Lower leg skin (tissue), 3 donors: Measurements from ENCODE around the gene NLN.

Experiments
- CTCF ChIP-seq, 3 donors: fragments of 450-650 bp; IDR thresholded peaks; one replicate each; pipeline ENCODE4 v1.5.1; 2016; ENCODE audit warnings: antibody characterized with exemption in 3 of 3, mild to moderate bottlenecking in 3 of 3, moderate library complexity in 2 of 3
- POLR2A ChIP-seq, 2 donors: fragments of 450-650 bp; IDR thresholded peaks; one replicate each; pipeline ENCODE4 v1.6.1; 2016 to 2017; ENCODE audit warnings: antibody characterized with exemption in 2 of 2, mild to moderate bottlenecking in 1 of 2, moderate library complexity in 1 of 2

- TF ChIP-seq CTCF (IDR thresholded peaks at IDR 0.05) (no peak), POLR2A (IDR thresholded peaks at IDR 0.05) (no peak)
Observed at GRCh38 chr5:65820373-65820772, 98.4 kb downstream of the NLN start.
